Karpas-422 (cell line): ENCODE measurements around the gene TAF15. TPM values are rescaled to one million over a fixed set of nuclear protein-coding genes. Genes with fewer than 3 reads are reported as not detected.
A peak's percentile ranks its signal among the peaks of the same experiment; 100 is the strongest.

Experiments
- DNase-seq: peaks from one replicate; pipeline ENCODE4 v3.0.0-alpha.2; 2015
- H2AFZ ChIP-seq: fragments of 200-600 bp; sonication (generic); 2 replicates; pipeline ENCODE4 v1.6.1; 2014; ENCODE audit warnings: antibody characterized with exemption, low read length, mixed read lengths
- H3K27ac ChIP-seq: fragments of 200-600 bp; sonication (generic); 2 replicates; pipeline ENCODE4 v1.5.1; 2014; ENCODE audit warnings: mild to moderate bottlenecking, low read length, moderate library complexity
- H3K27me3 ChIP-seq: fragments of 200-600 bp; sonication (generic); 2 replicates; pipeline ENCODE4 v1.6.1; 2014; ENCODE audit warnings: low read length, mixed read lengths
- H3K36me3 ChIP-seq: fragments of 200-600 bp; sonication (generic); 2 replicates; pipeline ENCODE4 v1.6.1; 2014; ENCODE audit warnings: low read length, mixed read lengths; ENCODE audit not compliant: insufficient read depth
- H3K4me1 ChIP-seq: fragments of 200-600 bp; sonication (generic); 2 replicates; pipeline ENCODE4 v1.6.1; 2014; ENCODE audit warnings: mild to moderate bottlenecking, low read length, mixed read lengths
- H3K4me2 ChIP-seq: fragments of 200-600 bp; sonication (generic); 2 replicates; pipeline ENCODE4 v1.6.1; 2014; ENCODE audit warnings: low read length, low read depth, mild to moderate bottlenecking; ENCODE audit not compliant: poor library complexity, severe bottlenecking
- H3K4me3 ChIP-seq: fragments of 200-600 bp; sonication (generic); 2 replicates; pipeline ENCODE4 v1.5.1; 2014; ENCODE audit warnings: mild to moderate bottlenecking, antibody characterized with exemption, low read length, mixed read lengths
- H3K79me2 ChIP-seq: fragments of 200-600 bp; sonication (generic); 2 replicates; pipeline ENCODE4 v1.6.1; 2014; ENCODE audit warnings: mild to moderate bottlenecking, low read length, mixed read lengths
- H3K9ac ChIP-seq: fragments of 200-600 bp; sonication (generic); 2 replicates; pipeline ENCODE4 v1.6.0; 2014; ENCODE audit warnings: low read length
- H3K9me2 ChIP-seq: fragments of 200-600 bp; sonication (generic), shearing (Covaris generic); replicated peaks from 2 replicates; pipeline ENCODE4 v1.6.0; 2014; ENCODE audit warnings: mild to moderate bottlenecking, low read length, moderate library complexity; ENCODE audit not compliant: insufficient read depth
- H3K9me3 ChIP-seq: fragments of 300-700, 200-600 bp; sonication (generic); 2 replicates; pipeline ENCODE4 v1.6.1; 2014; ENCODE audit warnings: low read length, mixed read lengths
- H4K20me1 ChIP-seq: fragments of 200-600 bp; sonication (generic); 2 replicates; pipeline ENCODE4 v1.6.1; 2014; ENCODE audit warnings: mild to moderate bottlenecking, antibody characterized with exemption, low read length, low read depth; ENCODE audit not compliant: insufficient read depth
- total RNA-seq: library from RNA; depleted of rRNA; stranded (reverse); fragments of >200 nt; shearing (Covaris generic); gene quantifications from 2 replicates; pipeline ENCODE4 v1.2.3, GENCODE V29; 2014; ENCODE audit warnings: low replicate concordance

The TAF15 gene
- total RNA-seq, 1 experiment from 2014 or later = 90.7 TPM

- DNase-seq = no peak
- H4K20me1 ChIP-seq = 0 out of 2 replicates have a peak, but pooled peaks cover 10% of the 10 kb centered on the region
- H3K4me2 ChIP-seq = no peak overlapping the region
- H3K9me2 ChIP-seq = no peaks in the 10 kb centered on the region
- H3K27me3 ChIP-seq = no peaks in the 10 kb centered on the region
- no peak overlapping the region for H3K4me3 ChIP-seq
- H3K79me2 ChIP-seq = peaks cover 6% of the 10 kb centered on the region
- no peak overlapping the region for H3K27ac ChIP-seq
- no peaks in the 10 kb centered on the region for H3K4me1 ChIP-seq
- H2AFZ ChIP-seq = no peak overlapping the region
- peaks cover 46% of the 10 kb centered on the region; the same call in 1 of the 2 replicates for H3K36me3 ChIP-seq
- H3K9me3 ChIP-seq = no peaks in the 10 kb centered on the region
- no peak overlapping the region for H3K9ac ChIP-seq
Measured at GRCh38 chr17:35846055-35846809, 36.9 kb downstream of the TAF15 start.

DNA sequence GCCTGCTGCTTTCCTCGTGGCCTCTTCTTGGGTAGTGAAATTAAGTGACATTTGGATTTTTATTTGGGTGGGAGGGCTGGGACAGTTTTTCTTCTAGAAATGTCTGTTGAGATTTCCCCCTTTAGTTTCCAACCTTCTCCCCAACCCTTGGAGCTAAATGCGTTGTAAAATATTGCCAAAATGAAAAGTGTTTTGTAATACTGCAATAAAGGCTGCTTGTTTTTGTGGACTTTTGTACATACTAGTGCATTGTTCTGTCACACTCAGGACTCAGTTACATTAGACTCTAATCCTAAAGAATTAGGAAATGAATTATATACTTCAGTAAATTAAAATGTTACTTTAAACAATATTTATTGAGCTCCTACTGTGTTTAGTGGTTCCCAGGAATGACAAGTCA lies 37.7 kb downstream of the TAF15 start:
- H2AFZ ChIP-seq = no peak overlapping the region
- H3K4me1 ChIP-seq = no peaks in the 10 kb centered on the region
- H3K4me3 ChIP-seq = no peak overlapping the region
- H3K9me3 ChIP-seq = no peaks in the 10 kb centered on the region
- H3K4me2 ChIP-seq = no peak overlapping the region
- H3K27me3 ChIP-seq = no peaks in the 10 kb centered on the region
- no peak overlapping the region for H3K9ac ChIP-seq
- peaks cover 6% of the 10 kb centered on the region for H3K79me2 ChIP-seq
- no peak overlapping the region for H3K27ac ChIP-seq
- H3K9me2 ChIP-seq = no peaks in the 10 kb centered on the region
- peaks cover 40% of the 10 kb centered on the region; the same call in 1 of the 2 replicates for H3K36me3 ChIP-seq
- H4K20me1 ChIP-seq = 0 out of 2 replicates have a peak, but pooled peaks cover 10% of the 10 kb centered on the region
- DNase-seq = no peak

DNA sequence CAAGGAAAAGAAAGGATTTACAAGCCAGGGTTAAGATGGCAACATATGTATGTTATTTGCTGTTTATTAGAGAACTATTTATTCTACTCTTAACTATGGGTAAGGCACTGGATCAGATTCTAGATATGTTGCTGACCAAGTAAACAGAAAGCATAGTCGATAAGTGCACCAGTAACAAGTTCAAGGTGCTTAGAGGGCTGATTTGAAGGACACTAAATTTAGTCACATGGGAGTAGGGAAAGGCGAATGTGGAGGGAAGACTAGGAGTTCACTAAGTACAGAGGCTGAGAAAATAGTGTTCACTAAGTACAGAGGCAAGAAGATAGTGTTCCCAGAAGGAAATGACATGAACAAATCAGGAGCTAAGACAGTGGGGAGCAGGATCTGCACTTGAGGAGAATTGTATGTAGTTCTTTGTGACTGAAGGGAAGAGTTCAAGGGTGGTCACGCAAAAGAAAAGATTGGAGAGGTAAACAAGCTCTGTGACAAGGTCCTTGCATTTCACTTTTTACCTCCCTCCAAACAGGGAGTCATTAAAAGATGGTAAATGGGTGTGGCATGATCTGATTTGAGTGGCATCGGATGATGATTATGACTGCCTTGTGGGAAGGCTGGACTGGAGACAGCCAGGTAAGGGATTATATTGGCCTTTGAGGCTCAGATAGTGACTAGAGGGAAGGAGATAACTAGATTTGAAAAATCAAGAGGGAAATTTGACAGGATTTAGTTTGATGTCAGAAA lies 38.5 kb downstream of the TAF15 start:
- H3K9ac ChIP-seq = no peak overlapping the region
- no peaks in the 10 kb centered on the region for H3K9me2 ChIP-seq
- H3K36me3 ChIP-seq = peaks cover 34% of the 10 kb centered on the region; the same call in 1 of the 2 replicates
- 0 out of 2 replicates have a peak, but pooled peaks cover 10% of the 10 kb centered on the region for H4K20me1 ChIP-seq
- no peak overlapping the region for H3K4me3 ChIP-seq
- no peak for DNase-seq
- peaks cover 6% of the 10 kb centered on the region for H3K79me2 ChIP-seq
- no peaks in the 10 kb centered on the region for H3K4me1 ChIP-seq
- no peak overlapping the region for H3K27ac ChIP-seq
- H2AFZ ChIP-seq = no peak overlapping the region
- H3K9me3 ChIP-seq = no peaks in the 10 kb centered on the region
- no peak overlapping the region for H3K4me2 ChIP-seq
- no peaks in the 10 kb centered on the region for H3K27me3 ChIP-seq

DNA sequence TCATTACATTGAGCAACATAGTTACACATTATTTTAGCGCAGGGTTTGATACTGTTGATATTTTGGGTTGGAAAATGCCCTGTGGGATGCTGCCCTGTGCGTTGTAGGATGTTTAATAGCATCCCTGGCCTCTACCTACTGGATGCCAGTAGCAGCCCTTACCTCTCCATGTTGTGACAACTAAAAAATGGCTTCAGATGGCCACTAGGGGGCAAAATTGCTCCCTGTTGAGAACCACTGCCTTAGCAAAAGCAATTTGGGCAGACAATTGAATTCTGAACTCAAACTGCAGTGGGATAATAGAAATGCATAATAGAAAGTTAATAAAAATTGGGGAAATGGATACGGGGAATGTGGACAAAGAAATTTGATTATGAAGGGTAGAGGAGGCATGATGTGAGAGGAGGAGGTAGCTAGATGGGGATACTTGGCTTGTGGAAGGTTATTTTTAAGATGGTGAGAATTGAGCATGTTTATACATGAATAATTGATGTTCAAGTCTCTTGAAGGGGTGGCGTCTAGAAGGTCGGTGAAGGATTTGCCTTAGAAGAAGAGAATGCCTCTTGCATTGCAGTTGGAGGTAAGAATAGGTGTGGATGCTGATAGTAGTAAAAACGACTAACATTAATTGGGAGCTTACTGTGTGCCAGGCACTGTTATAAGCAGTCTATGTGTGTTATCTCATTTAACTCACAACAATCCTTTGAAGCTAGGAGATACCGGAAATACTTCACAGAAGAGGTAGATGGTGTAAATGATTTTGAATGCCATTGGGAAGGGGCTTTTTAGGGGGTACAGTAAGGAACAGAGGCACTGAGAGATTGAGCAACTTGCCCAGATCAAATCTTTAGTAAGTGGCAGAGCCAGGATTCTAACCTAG lies 40.4 kb downstream of the TAF15 start:
- Histone ChIP-seq H2AFZ (no peak overlapping the region), H4K20me1 (no peaks in the 10 kb centered on the region), H3K79me2 (peaks cover 6% of the 10 kb centered on the region), H3K36me3 (peaks cover 23% of the 10 kb centered on the region; the same call in 1 of the 2 replicates), H3K27ac (no peak overlapping the region), H3K4me2 (no peak overlapping the region), H3K9me2 (no peaks in the 10 kb centered on the region), H3K4me3 (no peak overlapping the region), H3K27me3 (no peaks in the 10 kb centered on the region), H3K9me3 (no peaks in the 10 kb centered on the region), H3K9ac (no peak overlapping the region), H3K4me1 (no peaks in the 10 kb centered on the region)
- DNase-seq = peak; percentile 86

GRCh38 chr17:35855965-35856364 lies 46.7 kb downstream of the TAF15 start:
- no peak overlapping the region for H3K27ac ChIP-seq
- no peaks in the 10 kb centered on the region for H3K9me2 ChIP-seq
- H3K4me3 ChIP-seq = no peak overlapping the region
- no peaks in the 10 kb centered on the region; the same call in 1 of the 2 replicates for H3K36me3 ChIP-seq
- no peaks in the 10 kb centered on the region for H3K4me1 ChIP-seq
- H3K79me2 ChIP-seq = no peaks in the 10 kb centered on the region
- H2AFZ ChIP-seq = no peak overlapping the region
- no peak overlapping the region for H3K9ac ChIP-seq
- no peak for DNase-seq
- H3K4me2 ChIP-seq = no peak overlapping the region
- H3K9me3 ChIP-seq = no peaks in the 10 kb centered on the region
- H4K20me1 ChIP-seq = no peaks in the 10 kb centered on the region
- H3K27me3 ChIP-seq = no peaks in the 10 kb centered on the region

GRCh38 chr17:35856603-35857002 lies 47.3 kb downstream of the TAF15 start:
- no peak overlapping the region for H3K4me3 ChIP-seq
- H3K4me2 ChIP-seq = no peak overlapping the region
- H3K9ac ChIP-seq = no peak overlapping the region
- DNase-seq = no peak
- H3K27ac ChIP-seq = no peak overlapping the region
- H3K79me2 ChIP-seq = no peaks in the 10 kb centered on the region
- no peaks in the 10 kb centered on the region for H3K4me1 ChIP-seq
- no peaks in the 10 kb centered on the region; the same call in 1 of the 2 replicates for H3K36me3 ChIP-seq
- H3K9me2 ChIP-seq = no peaks in the 10 kb centered on the region
- no peaks in the 10 kb centered on the region for H3K9me3 ChIP-seq
- no peak overlapping the region for H2AFZ ChIP-seq
- no peaks in the 10 kb centered on the region for H4K20me1 ChIP-seq
- H3K27me3 ChIP-seq = no peaks in the 10 kb centered on the region

- Histone ChIP-seq H2AFZ (no peak overlapping the region), H3K9me2 (no peaks in the 10 kb centered on the region), H3K36me3 (no peaks in the 10 kb centered on the region; the same call in 1 of the 2 replicates), H3K79me2 (no peaks in the 10 kb centered on the region), H3K9me3 (no peaks in the 10 kb centered on the region), H3K4me2 (no peak overlapping the region), H3K27me3 (no peaks in the 10 kb centered on the region), H3K9ac (no peak overlapping the region), H4K20me1 (no peaks in the 10 kb centered on the region), H3K4me3 (no peak overlapping the region), H3K4me1 (no peaks in the 10 kb centered on the region), H3K27ac (no peak overlapping the region)
- no peak for DNase-seq
Measured at GRCh38 chr17:35864853-35865252, 55.6 kb downstream of the TAF15 start.
